Adrenal gland (tissue), 12 donors: Measurements from ENCODE around the gene RAP1GAP2. TPM values are rescaled to one million over a fixed set of nuclear protein-coding genes. Genes with fewer than 3 reads are reported as not detected.
"Not testable (repeated sequence)": the region's sequence is repeated elsewhere in the genome, so short reads cannot be mapped to it uniquely, and the experiment has no call there.

Source experiments
- DNase-seq, 7 donors: peaks; one replicate each; pipeline ENCODE4 v3.0.0-alpha.2; 2019 to 2020
- H3K27ac ChIP-seq, 5 donors: fragments of 200-600 bp; sonication (generic) in 4 of 5; 1 replicate in 3 of 5; 2 replicates in 2 of 5; pipeline versions ENCODE4 v1.5.1 to v1.8.0; 2016 to 2020; ENCODE audit warnings: mild to moderate bottlenecking in 1 of 5
- H3K27me3 ChIP-seq: fragments of 200-600 bp; 2 replicates; pipeline ENCODE4 v1.8.0; 2021
- H3K36me3 ChIP-seq, 2 donors: fragments of 200-600 bp; replicated peaks in 1 of 2; 1 replicate in 1 of 2; 2 replicates in 1 of 2; pipeline versions ENCODE4 v1.5.1 to v1.8.0; 2018 to 2022
- H3K4me1 ChIP-seq, 2 donors: fragments of 200-600 bp; replicated peaks in 1 of 2; 1 replicate in 1 of 2; 2 replicates in 1 of 2; pipeline versions ENCODE4 v1.5.1 to v1.8.0; 2018 to 2021
- H3K4me3 ChIP-seq, 4 donors: fragments of 200-600 bp; sonication (generic) in 3 of 4; one replicate each; pipeline ENCODE4 v1.5.1; 2016 to 2018
- H3K9me3 ChIP-seq, 3 donors: fragments of 200-600 bp; sonication (generic) in 1 of 3; replicated peaks in 1 of 3; 1 replicate in 2 of 3; 2 replicates in 1 of 3; pipeline versions ENCODE4 v1.5.1 to v1.8.0; 2016 to 2021
- CTCF ChIP-seq, 6 experiments: fragments of 450-650 bp in 4 of 6; fragments of 200-600 bp in 2 of 6; sonication (generic) in 1 of 6; IDR thresholded peaks; 1 replicate in 5 of 6; 2 replicates in 1 of 6; pipeline versions ENCODE4 v1.5.1 to v1.8.0; 2016 to 2021; ENCODE audit warnings: antibody characterized with exemption in 6 of 6, mild to moderate bottlenecking in 2 of 6, moderate library complexity in 1 of 6
- POLR2A ChIP-seq, 2 donors: fragments of 450-650 bp; IDR thresholded peaks; one replicate each; pipeline ENCODE4 v1.6.1; 2017; ENCODE audit warnings: antibody characterized with exemption in 2 of 2, mild to moderate bottlenecking in 2 of 2, moderate library complexity in 1 of 2
- WGBS, 4 donors: extraction: QIAGEN DNeasy Blood & Tissue Kit in 2 of 4; methylation state at CpG; one replicate each; pipeline versions ENCODE4 v1.1.5 to v1.1.7; 2013 to 2017; 5-methylcytosine and 5-hydroxymethylcytosine counted together
- intact Hi-C, 2 donors: fragments of 100-400 bp; cut with DNase I; formaldehyde crosslinking; loops; one replicate each; pipeline versions ENCODE4 v1.14.1 to v1.15.0; 2022 to 2023
- polyA plus RNA-seq, 3 donors: library from polyadenylated mRNA; stranded (reverse); fragments of 200-250 nt in 2 of 3; fragments of 350-450 nt in 1 of 3; fragmentation: Illumina TruSeq in 1 of 3; extraction: RNeasy Lipid Tissue Mini Kit (QIAGEN cat#74804) in 1 of 3; gene quantifications; one replicate each; pipeline ENCODE4 v1.2.3, GENCODE V29; 2013 to 2014
- total RNA-seq, 9 donors: library from RNA; depleted of rRNA in 4 of 9; stranded (reverse); fragments of >200 nt in 4 of 9; fragments of 120-200 nt in 1 of 9; fragmentation: NEBNext Ultra II Directional in 1 of 9; extraction: Animal tissue kit (Norgen Biotek cat#: 25700) in 1 of 9; gene quantifications; one replicate each; pipeline versions ENCODE4 v1.1.0 to v1.2.4, GENCODE V29; 2013 to 2023
- donor health status: healthy with polysubstance abuse.
- donor health status: Bipolar disorder and iron deficiency.
- donor health status: DM: yes; HTN: yes; CAD: no.
- donor health status: DM: no; HTN: no; CAD: no.
- donor health status: DM: no; HTN: no; CAD: no.
- donor health status: DM: yes; HTN: yes; CAD: no.

Gene RAP1GAP2
- total and polyA plus RNA-seq, 12 donors, result 4.2 to 20.4 (median 6.9) TPM

GRCh38 chr17:2778489-2778888 is 17.7 kb upstream of the RAP1GAP2 start:
- no peak for DNase-seq
- no peak overlapping the region for H3K4me3 ChIP-seq
- H3K27ac ChIP-seq, result no peak overlapping the region
- no peaks in the 10 kb centered on the region for H3K4me1 ChIP-seq
- no peaks in the 10 kb centered on the region for H3K9me3 ChIP-seq
- H3K27me3 ChIP-seq, result peaks cover 10% of the 10 kb centered on the region
- TF ChIP-seq POLR2A (IDR thresholded peaks at IDR 0.05) (no peak), CTCF (IDR thresholded peaks at IDR 0.05) (no peak)
- no peaks in the 10 kb centered on the region for H3K36me3 ChIP-seq
- intact Hi-C loops, result no loop called here
- WGBS, 4 donors, result 68 to 80% (median 72%) methylated on average over 4 to 6 of the region's 6 CpGs

- intact Hi-C loops, result no loop called here
- 73 to 85% (median 78%) methylated on average over 7 of the region's 7 CpGs for WGBS, 4 donors
- H3K4me1 ChIP-seq, result no peaks in the 10 kb centered on the region
- peaks cover 10% of the 10 kb centered on the region for H3K27me3 ChIP-seq
- no peak overlapping the region for H3K27ac ChIP-seq
- TF ChIP-seq POLR2A (IDR thresholded peaks at IDR 0.05) (no peak), CTCF (IDR thresholded peaks at IDR 0.05) (no peak)
- no peaks in the 10 kb centered on the region for H3K36me3 ChIP-seq
- no peak overlapping the region for H3K4me3 ChIP-seq
- DNase-seq, result no peak
- no peaks in the 10 kb centered on the region for H3K9me3 ChIP-seq
These were observed 16.7 kb upstream of the RAP1GAP2 start for GRCh38 chr17:2779545-2779944.

GRCh38 chr17:2780256-2780655 is 16.0 kb upstream of the RAP1GAP2 start:
- Histone ChIP-seq H3K27ac (no peak overlapping the region), H3K4me1 (no peaks in the 10 kb centered on the region), H3K27me3 (peaks cover 10% of the 10 kb centered on the region), H3K36me3 (no peaks in the 10 kb centered on the region), H3K4me3 (no peak overlapping the region), H3K9me3 (no peaks in the 10 kb centered on the region)
- no peak for TF ChIP-seq POLR2A (IDR thresholded peaks at IDR 0.05)
- TF ChIP-seq CTCF (IDR thresholded peaks at IDR 0.05), result no peak
- intact Hi-C loops, result no loop called here
- 80 to 88% (median 85%) methylated on average over 5 to 12 of the region's 12 CpGs for WGBS, 4 donors
- DNase-seq, result no peak

- no peak for DNase-seq
- Histone ChIP-seq H3K36me3 (no peaks in the 10 kb centered on the region), H3K4me3 (no peak overlapping the region), H3K27ac (no peak overlapping the region), H3K9me3 (no peaks in the 10 kb centered on the region), H3K27me3 (peaks cover 10% of the 10 kb centered on the region), H3K4me1 (no peaks in the 10 kb centered on the region)
- 77 to 79% (median 79%) methylated on average over 8 to 9 of the region's 9 CpGs for WGBS, 4 donors
- no peak for TF ChIP-seq CTCF (IDR thresholded peaks at IDR 0.05)
- TF ChIP-seq POLR2A (IDR thresholded peaks at IDR 0.05), result no peak
- intact Hi-C loops, result no loop called here
These were observed 15.2 kb upstream of the RAP1GAP2 start for GRCh38 chr17:2780931-2781454.

GRCh38 chr17:2781598-2781997 is 14.6 kb upstream of the RAP1GAP2 start:
- H3K4me3 ChIP-seq, H3K4me1 ChIP-seq, H3K9me3 ChIP-seq, intact Hi-C loops, H3K36me3 ChIP-seq, DNase-seq, H3K27ac ChIP-seq: not testable (repeated sequence)
- peaks cover 10% of the 10 kb centered on the region for H3K27me3 ChIP-seq
- 72 to 83% (median 80%) methylated on average over 12 to 15 of the region's 15 CpGs for WGBS, 4 donors
